Astrocyte (in vitro differentiated cells and primary cell): Measurements from ENCODE around the gene ADGRB3.

Experiments
- EZH2 ChIP-seq: IDR thresholded peaks from 2 replicates; pipeline ENCODE4 v1.6.1; 2012; ENCODE audit warnings: mild to moderate bottlenecking, low read length, inconsistent platforms; ENCODE audit not compliant: insufficient read depth
- TF ChIP-seq, protein P1 (sequence below): IDR thresholded peaks from 2 replicates; pipeline ENCODE4 v1.5.1; 2011; ENCODE audit warnings: low read depth, mild to moderate bottlenecking, inconsistent platforms, low read length, moderate library complexity; ENCODE audit not compliant: insufficient read depth

DNA sequence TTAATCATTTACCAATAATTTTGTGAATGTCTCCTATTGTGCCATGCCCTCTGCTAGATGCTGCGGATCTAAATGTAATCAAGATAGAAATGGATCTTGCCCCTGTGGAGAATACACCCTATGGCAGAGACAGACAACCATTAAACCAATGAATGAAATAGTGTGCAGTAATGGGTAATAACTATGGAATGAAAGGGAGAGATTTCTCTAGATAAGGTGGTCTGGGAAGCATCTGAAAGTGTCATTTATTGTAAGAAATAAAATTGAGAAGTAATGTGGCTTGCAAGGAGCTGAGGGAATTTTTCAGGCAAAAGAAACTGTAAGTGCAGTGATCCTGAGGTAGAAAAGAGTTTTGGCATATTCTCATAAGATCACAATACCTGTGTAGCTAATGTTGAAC is 731.7 kb downstream of the ADGRB3 start:
- TF ChIP-seq, protein P1, sequence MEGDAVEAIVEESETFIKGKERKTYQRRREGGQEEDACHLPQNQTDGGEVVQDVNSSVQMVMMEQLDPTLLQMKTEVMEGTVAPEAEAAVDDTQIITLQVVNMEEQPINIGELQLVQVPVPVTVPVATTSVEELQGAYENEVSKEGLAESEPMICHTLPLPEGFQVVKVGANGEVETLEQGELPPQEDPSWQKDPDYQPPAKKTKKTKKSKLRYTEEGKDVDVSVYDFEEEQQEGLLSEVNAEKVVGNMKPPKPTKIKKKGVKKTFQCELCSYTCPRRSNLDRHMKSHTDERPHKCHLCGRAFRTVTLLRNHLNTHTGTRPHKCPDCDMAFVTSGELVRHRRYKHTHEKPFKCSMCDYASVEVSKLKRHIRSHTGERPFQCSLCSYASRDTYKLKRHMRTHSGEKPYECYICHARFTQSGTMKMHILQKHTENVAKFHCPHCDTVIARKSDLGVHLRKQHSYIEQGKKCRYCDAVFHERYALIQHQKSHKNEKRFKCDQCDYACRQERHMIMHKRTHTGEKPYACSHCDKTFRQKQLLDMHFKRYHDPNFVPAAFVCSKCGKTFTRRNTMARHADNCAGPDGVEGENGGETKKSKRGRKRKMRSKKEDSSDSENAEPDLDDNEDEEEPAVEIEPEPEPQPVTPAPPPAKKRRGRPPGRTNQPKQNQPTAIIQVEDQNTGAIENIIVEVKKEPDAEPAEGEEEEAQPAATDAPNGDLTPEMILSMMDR = no peak
- no peak for TF ChIP-seq EZH2
